PC-9 (cell line): ENCODE data around the gene CDC42BPA. TPM values are rescaled to one million over a fixed set of nuclear protein-coding genes. Genes with fewer than 3 reads are reported as not detected.
"Not testable (repeated sequence)": the region's sequence is repeated elsewhere in the genome, so short reads cannot be mapped to it uniquely, and the experiment has no call there.

Experiments used
- BruUV-seq: library from RNA; stranded (reverse); fragments of 400-500 nt; replicated peaks from 2 replicates; lab custom pipeline; 2021; lab: Mats Ljungman, UMichigan
- CTCF ChIA-PET: fragments of 300-600 bp; sonication (Branson Sonifier 250); formaldehyde crosslinking; loops from one replicate; lab custom pipeline; 2022; ENCODE audit warnings: antibody characterized with exemption; lab: Charles Lee
- POLR2A ChIA-PET: fragments of 300-600 bp; sonication (Branson Sonifier 250); formaldehyde crosslinking; loops from one replicate; lab custom pipeline; 2022; ENCODE audit warnings: antibody characterized with exemption; ENCODE audit not compliant: unreplicated experiment; lab: Charles Lee
- DNase-seq, 2 experiments: peaks; one replicate each; pipeline versions ENCODE4 v3.0.0 to v3.0.0-alpha.2; 2015 to 2022; ENCODE audit warnings: mixed read lengths in 1 of 2
- H2AFZ ChIP-seq: fragments of 200-600 bp; sonication (generic); 2 replicates; pipeline ENCODE4 v1.8.1; 2017; ENCODE audit warnings: antibody characterized with exemption
- H3F3A ChIP-seq: fragments of 200-600 bp; sonication (generic); 2 replicates; pipeline ENCODE4 v1.8.1; 2017; ENCODE audit warnings: antibody characterized with exemption, mild to moderate bottlenecking, low read depth; ENCODE audit not compliant: insufficient read depth
- H3K27ac ChIP-seq: fragments of 200-600 bp; sonication (generic); 2 replicates; pipeline ENCODE4 v1.6.1; 2016; ENCODE audit warnings: mixed run types
- H3K27me3 ChIP-seq: fragments of 200-600 bp; sonication (generic); 2 replicates; pipeline ENCODE4 v1.6.1; 2016; ENCODE audit warnings: low read depth, mixed run types; ENCODE audit not compliant: insufficient read depth
- H3K36me3 ChIP-seq: fragments of 200-600 bp; sonication (generic); 2 replicates; pipeline ENCODE4 v1.6.1; 2016; ENCODE audit warnings: low read depth, mixed run types
- H3K4me1 ChIP-seq: fragments of 200-600 bp; sonication (generic); replicated peaks from 2 replicates; pipeline ENCODE4 v1.6.1; 2016; ENCODE audit warnings: mixed run types; ENCODE audit not compliant: insufficient read depth
- H3K4me2 ChIP-seq: fragments of 200-600 bp; sonication (generic); 2 replicates; pipeline ENCODE4 v1.6.1; 2017; ENCODE audit warnings: mixed run types
- H3K4me3 ChIP-seq: fragments of 200-600 bp; sonication (generic); 2 replicates; pipeline ENCODE4 v1.6.1; 2016; ENCODE audit warnings: mixed run types
- H3K79me2 ChIP-seq: fragments of 200-600 bp; sonication (generic); 2 replicates; pipeline ENCODE4 v1.6.1; 2017; ENCODE audit warnings: low read depth, mixed run types
- H3K9me2 ChIP-seq: fragments of 200-600 bp; sonication (generic); 2 replicates; pipeline ENCODE4 v1.8.1; 2017; ENCODE audit warnings: mild to moderate bottlenecking; ENCODE audit not compliant: insufficient read depth
- H3K9me3 ChIP-seq: fragments of 200-600 bp; sonication (generic); 2 replicates; pipeline ENCODE4 v1.8.1; 2016; ENCODE audit warnings: low read depth; ENCODE audit not compliant: insufficient read depth
- H4K20me1 ChIP-seq: fragments of 200-600 bp; sonication (generic); 2 replicates; pipeline ENCODE4 v1.8.1; 2017; ENCODE audit not compliant: insufficient read depth
- EZH2 ChIP-seq: fragments of 200-600 bp; sonication (generic); IDR thresholded peaks from 2 replicates; pipeline ENCODE4 v1.8.0; 2017; ENCODE audit warnings: antibody characterized with exemption, low read depth
- intact Hi-C: fragments of 100-400 bp; cut with micrococcal nuclease; formaldehyde crosslinking; loops from one replicate; pipeline ENCODE4 v1.10.0; 2022; ENCODE audit not compliant: unreplicated experiment
- total RNA-seq: library from RNA; stranded (reverse); gene quantifications from 2 replicates; pipeline ENCODE4 v1.2.3, GENCODE V29; 2021
- TF ChIP-seq, protein P1 (sequence below): fragments of 200-600 bp; sonication (generic); conservative IDR thresholded peaks from 2 replicates; pipeline ENCODE4 v1.6.1; 2017; ENCODE audit warnings: mixed run types, antibody characterized with exemption, mild to moderate bottlenecking, moderate library complexity

Gene CDC42BPA
- total RNA-seq, 1 experiment from 2014 or later = 47.5 TPM

GRCh38 chr1:227281371-227281770 lies 36.9 kb downstream of the CDC42BPA start:
- Histone ChIP-seq H3F3A (no peaks in the 10 kb centered on the region; the same call in 1 of the 2 replicates), H3K27me3 (no peaks in the 10 kb centered on the region), H3K4me1 (no peaks in the 10 kb centered on the region), H3K79me2 (peaks cover 31% of the 10 kb centered on the region), H3K4me3 (no peak overlapping the region), H2AFZ (no peak overlapping the region), H3K27ac (no peak overlapping the region), H3K4me2 (no peak overlapping the region), H3K36me3 (no peaks in the 10 kb centered on the region), H3K9me3 (peaks cover 8% of the 10 kb centered on the region; the same call in 1 of the 2 replicates), H4K20me1 (no peaks in the 10 kb centered on the region), H3K9me2 (no peaks in the 10 kb centered on the region)
- CTCF ChIA-PET = no interaction called here
- no TSS peak for BruUV-seq
- intact Hi-C loops = no loop called here
- TF ChIP-seq EZH2 = no peak
- TF ChIP-seq, protein P1, sequence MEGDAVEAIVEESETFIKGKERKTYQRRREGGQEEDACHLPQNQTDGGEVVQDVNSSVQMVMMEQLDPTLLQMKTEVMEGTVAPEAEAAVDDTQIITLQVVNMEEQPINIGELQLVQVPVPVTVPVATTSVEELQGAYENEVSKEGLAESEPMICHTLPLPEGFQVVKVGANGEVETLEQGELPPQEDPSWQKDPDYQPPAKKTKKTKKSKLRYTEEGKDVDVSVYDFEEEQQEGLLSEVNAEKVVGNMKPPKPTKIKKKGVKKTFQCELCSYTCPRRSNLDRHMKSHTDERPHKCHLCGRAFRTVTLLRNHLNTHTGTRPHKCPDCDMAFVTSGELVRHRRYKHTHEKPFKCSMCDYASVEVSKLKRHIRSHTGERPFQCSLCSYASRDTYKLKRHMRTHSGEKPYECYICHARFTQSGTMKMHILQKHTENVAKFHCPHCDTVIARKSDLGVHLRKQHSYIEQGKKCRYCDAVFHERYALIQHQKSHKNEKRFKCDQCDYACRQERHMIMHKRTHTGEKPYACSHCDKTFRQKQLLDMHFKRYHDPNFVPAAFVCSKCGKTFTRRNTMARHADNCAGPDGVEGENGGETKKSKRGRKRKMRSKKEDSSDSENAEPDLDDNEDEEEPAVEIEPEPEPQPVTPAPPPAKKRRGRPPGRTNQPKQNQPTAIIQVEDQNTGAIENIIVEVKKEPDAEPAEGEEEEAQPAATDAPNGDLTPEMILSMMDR = no peak
- DNase-seq = no peak
- POLR2A ChIA-PET = no interaction called here

DNA sequence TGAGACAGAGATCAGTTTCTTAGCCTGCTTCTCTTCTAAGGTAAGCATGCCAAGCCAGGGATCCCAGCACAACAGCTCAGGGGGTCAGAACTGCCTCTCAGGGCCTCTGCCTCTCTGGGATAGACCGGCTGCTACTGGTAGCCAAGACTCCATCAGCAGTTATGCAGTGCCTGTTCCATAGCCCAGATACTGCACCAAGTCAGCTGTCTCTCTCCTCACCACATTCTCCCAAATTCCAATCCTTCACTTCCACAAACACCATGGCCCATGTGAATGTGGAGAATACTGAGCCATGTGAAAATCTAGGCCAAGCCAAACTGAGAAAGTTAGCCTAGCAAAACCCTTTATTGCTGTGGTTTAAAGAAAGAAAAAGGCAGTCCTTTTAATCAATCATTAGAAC lies 37.5 kb downstream of the CDC42BPA start:
- ChIA-PET CTCF (no interaction called here), POLR2A (no interaction called here)
- Histone ChIP-seq H3K9me3 (peaks cover 8% of the 10 kb centered on the region; the same call in 1 of the 2 replicates), H3K4me1 (no peaks in the 10 kb centered on the region), H2AFZ (no peak overlapping the region), H3F3A (no peaks in the 10 kb centered on the region; the same call in 1 of the 2 replicates), H3K79me2 (peaks cover 31% of the 10 kb centered on the region), H3K4me3 (no peak overlapping the region), H3K36me3 (no peaks in the 10 kb centered on the region), H3K27me3 (no peaks in the 10 kb centered on the region), H3K9me2 (no peaks in the 10 kb centered on the region), H3K27ac (no peak overlapping the region), H3K4me2 (no peak overlapping the region), H4K20me1 (no peaks in the 10 kb centered on the region)
- DNase-seq = no peak
- intact Hi-C loops = no loop called here
- BruUV-seq = no TSS peak
- TF ChIP-seq EZH2 = no peak
- TF ChIP-seq, protein P1 = no peak

DNA sequence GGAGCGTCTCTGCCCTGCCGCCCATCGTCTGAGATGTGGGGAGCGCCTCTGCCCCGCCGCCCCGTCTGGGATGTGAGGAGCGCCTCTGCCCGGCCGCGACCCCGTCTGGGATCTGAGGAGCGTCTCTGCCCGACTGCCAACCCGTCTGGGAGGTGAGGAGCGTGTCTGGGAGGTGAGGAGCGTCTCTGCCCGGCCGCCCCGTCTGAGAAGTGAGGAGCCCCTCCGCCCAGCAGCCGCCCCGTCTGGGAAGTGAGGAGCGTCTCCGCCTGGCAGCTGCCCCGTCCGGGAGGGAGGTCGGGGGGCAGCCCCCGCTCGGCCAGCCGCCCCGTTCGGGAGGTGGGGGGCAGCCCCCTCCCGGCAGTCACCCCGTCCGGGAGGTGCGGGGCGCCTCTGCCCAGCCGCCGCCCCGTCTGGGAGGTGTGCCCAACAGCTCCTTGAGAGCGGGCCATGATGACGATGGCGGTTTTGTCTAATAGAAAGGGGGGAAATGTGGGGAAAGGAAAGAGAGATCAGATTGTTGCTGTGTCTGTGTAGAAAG lies 42.1 kb downstream of the CDC42BPA start:
- H3K27ac ChIP-seq, POLR2A ChIA-PET, H2AFZ ChIP-seq, H3K4me1 ChIP-seq, CTCF ChIA-PET, BruUV-seq, H3K9me2 ChIP-seq, H3K36me3 ChIP-seq, intact Hi-C loops, H3K4me3 ChIP-seq, H3F3A ChIP-seq, DNase-seq, H3K9me3 ChIP-seq, H3K27me3 ChIP-seq, H3K4me2 ChIP-seq: not testable (repeated sequence)
- H4K20me1 ChIP-seq = peaks cover 16% of the 10 kb centered on the region; the same call in 1 of the 2 replicates
- H3K79me2 ChIP-seq = peaks cover 56% of the 10 kb centered on the region

DNA sequence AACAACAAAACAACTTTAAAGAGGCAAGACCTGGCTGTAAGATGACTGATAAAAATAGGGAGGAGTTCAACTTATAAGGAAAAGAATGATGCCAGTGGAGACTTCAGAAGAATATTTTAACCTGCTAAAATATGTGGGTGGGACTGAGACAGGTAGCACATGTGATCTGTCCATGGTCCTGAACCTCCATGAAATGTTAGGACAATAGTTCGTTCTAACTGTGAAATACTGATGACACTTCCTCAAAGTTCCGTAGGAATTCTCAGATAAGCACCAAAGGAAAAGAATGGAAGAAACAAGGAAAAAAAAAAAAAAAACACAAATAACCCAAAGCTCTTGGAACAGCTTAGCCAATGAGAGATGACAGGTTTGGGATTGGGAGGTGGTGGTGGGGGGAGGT lies 44.7 kb downstream of the CDC42BPA start:
- no peak overlapping the region for H2AFZ ChIP-seq
- CTCF ChIA-PET = interaction anchor here (0.7 kb wide), 1 partner anchor 170 kb away, joined by 4 read pairs; no protein-coding TSS in a partner anchor
- no peak overlapping the region for H3K4me3 ChIP-seq
- no TSS peak for BruUV-seq
- H3K9me2 ChIP-seq = no peaks in the 10 kb centered on the region
- no peaks in the 10 kb centered on the region; the same call in none of the 2 replicates for H3F3A ChIP-seq
- no peaks in the 10 kb centered on the region for H3K36me3 ChIP-seq
- peaks cover 67% of the 10 kb centered on the region for H3K79me2 ChIP-seq
- no peak overlapping the region for H3K27ac ChIP-seq
- DNase-seq = peak; percentile 14 to 48
- peaks cover 10% of the 10 kb centered on the region; the same call in 1 of the 2 replicates for H3K4me1 ChIP-seq
- H4K20me1 ChIP-seq = peaks cover 32% of the 10 kb centered on the region
- H3K9me3 ChIP-seq = 0 out of 2 replicates have a peak, but pooled peaks cover 4% of the 10 kb centered on the region
- no peaks in the 10 kb centered on the region for H3K27me3 ChIP-seq
- no peak overlapping the region for H3K4me2 ChIP-seq
- intact Hi-C loops = no loop called here
- no peak for TF ChIP-seq EZH2
- TF ChIP-seq, protein P1 = no peak
- POLR2A ChIA-PET = no interaction called here
